Activated gamma-delta T cell (primary cell): ENCODE results near the gene FAM117B.
"Not testable (repeated sequence)": the region's sequence is repeated elsewhere in the genome, so short reads cannot be mapped to it uniquely, and the experiment has no call there.

Source experiments
- DNase-seq: peaks from one replicate; lab custom pipeline; 2025; lab: John Stamatoyannopoulos, UW

FAM117B gene

GRCh38 chr2:202638721-202639120 is 4.0 kb downstream of the FAM117B start:
- no peak for DNase-seq

DNA sequence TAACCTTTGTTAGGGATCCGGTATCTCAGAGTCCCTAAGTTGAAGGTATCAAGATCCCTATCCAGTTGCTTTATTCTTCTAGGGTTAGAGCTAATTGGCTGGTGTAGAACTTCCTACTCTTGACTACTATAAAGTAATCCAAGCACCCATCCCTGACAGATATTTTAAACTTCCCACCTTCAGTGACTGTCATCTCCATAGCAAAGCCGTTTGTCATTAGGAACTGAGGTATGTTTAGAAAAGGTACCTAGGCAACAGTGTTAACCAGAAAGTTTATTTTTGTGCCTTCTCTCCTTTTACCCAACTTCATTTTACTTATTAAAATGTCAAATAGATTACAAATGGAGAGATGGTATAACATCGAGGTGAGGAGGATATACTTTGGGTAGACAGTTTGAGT is 4.5 kb downstream of the FAM117B start:
- no peak for DNase-seq

- DNase-seq = no peak
Observed at GRCh38 chr2:202642567-202642966, 7.8 kb downstream of the FAM117B start.

DNA sequence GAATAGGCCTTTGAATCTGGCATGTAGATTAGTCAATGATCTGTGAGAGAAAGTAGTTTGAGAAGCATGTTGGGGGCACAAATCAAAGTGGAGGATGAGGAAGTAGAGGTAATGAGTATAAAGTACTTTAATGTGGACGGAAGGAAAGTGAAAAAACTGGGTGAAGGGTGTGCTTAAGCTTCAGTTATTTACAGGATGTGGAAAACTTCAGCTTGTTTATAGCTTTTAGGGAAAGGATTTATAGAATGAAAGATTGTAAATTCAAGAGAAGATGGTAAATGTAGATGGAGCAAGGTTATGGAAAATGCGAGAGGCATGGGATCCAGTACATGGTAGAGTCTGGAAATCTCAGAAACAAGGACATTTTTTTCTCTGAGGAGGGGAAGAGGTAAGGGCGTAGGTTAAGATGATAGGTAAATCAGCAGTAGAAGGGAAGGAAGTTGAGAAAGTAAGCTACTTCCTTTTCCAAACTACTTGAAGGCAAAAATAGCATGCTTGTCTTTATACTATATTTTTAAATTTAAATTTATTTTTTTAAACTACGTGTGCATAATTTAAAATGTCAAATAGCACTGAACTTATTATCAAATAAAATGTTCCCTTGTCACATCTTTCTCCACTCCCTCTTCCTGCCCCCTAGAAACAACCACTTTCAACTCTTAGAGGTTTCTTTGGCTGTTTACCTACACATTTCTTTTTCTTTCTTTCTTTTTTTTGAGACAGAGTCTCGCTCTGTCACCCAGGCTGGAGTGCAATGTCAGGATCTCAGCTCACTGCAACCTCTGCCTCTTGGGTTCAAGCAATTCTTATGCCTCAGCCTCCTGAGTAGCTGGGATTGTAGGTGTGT is 8.5 kb downstream of the FAM117B start:
- no peak for DNase-seq

DNA sequence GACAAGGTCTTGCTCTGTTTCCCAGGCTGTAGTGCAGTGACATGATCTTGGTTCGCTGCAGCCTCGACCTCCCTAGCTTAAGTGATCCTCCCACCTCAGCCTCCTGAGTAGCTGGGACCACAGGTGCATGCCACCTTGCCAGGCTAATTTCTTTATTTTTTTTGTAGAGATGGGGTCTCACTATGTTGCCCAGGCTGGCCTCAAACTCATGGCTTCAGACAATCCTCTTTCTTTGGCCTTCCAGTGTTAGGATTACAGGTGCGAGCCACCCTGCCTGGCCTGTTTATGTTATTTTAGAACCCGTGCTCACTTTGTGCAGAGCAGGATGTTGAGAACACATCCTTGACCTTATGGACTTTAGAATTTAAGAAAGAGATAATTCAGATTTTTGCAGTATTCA is 17.4 kb downstream of the FAM117B start:
- no peak for DNase-seq

GRCh38 chr2:202653890-202654289 is 19.1 kb downstream of the FAM117B start:
- DNase-seq = no peak

DNA sequence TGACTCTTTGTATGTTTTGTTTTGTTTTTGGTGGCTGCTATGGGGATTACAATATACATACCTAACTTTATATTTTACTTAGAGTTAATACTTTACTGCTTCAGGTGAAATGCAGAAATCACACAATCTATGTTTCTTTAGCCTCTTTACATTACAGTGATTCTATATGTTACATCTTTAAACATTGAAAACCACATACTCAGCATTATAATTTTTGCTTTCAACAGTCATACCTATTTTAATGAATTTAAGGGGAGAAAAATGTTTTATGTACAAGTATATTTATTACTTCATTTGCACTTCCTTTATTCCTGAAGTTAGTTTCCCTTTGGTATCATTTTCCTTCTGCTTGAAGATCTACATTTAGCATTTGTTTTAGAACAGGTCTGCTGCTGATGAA is 23.1 kb downstream of the FAM117B start:
- DNase-seq = no peak

GRCh38 chr2:202660796-202661195 is 26.0 kb downstream of the FAM117B start:
- no peak for DNase-seq

DNA sequence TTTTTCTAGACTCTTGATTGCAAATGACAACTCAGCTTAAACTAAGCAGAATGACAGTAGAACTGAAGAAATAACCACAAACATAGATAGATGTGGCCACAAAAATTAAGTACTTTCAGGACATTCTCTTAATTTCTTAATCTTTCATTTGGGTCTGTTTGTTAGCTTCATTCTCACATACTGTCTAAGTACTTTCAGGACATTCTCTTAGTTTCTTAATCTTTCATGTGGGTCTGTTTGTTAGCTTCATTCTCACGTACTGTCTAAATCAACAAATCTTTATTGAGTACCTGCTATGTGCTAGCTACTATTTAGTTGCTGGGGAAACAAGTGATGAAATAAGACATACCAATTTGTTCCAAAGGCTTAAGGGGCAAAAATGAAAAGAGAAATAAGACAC is 35.1 kb downstream of the FAM117B start:
- DNase-seq = no peak

- DNase-seq = no peak
Observed at GRCh38 chr2:202671317-202672035, 36.7 kb downstream of the FAM117B start.

- DNase-seq = not testable (repeated sequence)
Observed at GRCh38 chr2:202675097-202675496, 40.3 kb downstream of the FAM117B start.

DNA sequence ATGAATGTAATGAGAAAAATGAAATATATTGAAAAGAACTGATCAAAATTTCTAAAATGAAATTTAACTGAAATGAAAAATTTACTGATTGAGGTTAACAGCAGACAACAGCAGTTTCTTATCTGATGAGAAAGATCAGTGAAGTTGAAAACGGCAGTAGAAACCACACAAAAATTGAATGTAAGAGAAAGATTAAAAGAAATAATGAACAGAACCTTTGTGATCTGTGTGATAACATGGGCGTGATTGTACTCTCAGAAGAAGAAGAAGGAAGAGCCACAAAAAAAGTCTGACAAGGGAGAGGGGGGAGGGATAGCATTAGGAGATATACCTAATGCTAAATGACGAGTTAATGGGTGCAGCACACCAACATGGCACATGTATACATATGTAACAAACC is 45.2 kb downstream of the FAM117B start:
- no peak for DNase-seq

GRCh38 chr2:202680512-202680911 is 45.7 kb downstream of the FAM117B start:
- no peak for DNase-seq

- DNase-seq = no peak
Observed at GRCh38 chr2:202681688-202682205, 47.0 kb downstream of the FAM117B start.

- no peak for DNase-seq
Observed at GRCh38 chr2:202682274-202682673, 47.5 kb downstream of the FAM117B start.

DNA sequence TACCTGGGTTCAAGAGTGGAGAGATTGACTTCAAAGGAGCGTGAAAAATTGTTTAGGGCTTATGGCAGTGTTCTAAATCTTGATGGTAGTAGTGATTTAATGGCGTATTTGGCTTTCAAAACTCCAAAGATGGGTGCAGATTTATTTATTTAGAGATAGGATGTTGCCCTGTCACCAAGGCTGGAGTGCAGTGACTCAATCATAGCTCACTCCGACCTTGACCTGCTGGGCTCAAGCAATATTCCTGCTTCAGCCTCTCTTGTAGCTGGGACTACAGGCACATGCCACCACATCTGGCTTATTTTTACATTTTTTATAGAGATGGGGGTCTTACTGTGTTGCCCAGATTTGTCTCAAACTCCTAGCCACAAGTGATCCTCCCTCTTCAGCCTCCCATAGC is 52.5 kb downstream of the FAM117B start:
- DNase-seq = no peak

GRCh38 chr2:202689459-202689858 is 54.7 kb downstream of the FAM117B start:
- no peak for DNase-seq

- DNase-seq = no peak
Observed at GRCh38 chr2:202689898-202690297, 55.1 kb downstream of the FAM117B start.

- DNase-seq = no peak
Observed at GRCh38 chr2:202690321-202690900, 55.6 kb downstream of the FAM117B start.

DNA sequence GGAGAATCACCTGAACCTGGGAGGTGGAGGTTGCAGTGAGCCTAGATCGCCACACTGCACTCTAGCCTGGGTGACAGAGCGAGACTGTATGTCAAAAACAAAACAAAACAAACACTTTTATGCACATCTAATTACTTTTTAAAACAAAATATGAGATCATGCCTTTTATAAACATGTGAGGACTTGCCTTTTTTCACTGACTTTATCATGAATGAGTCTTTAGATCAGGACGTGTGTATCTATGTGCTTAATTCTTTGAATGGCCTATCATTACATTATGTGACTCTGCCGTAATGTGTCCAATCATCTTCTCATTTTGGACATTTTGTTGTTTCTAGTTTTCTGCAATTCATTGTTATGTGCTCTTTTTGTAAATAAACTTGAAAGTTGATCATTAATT is 58.7 kb downstream of the FAM117B start:
- no peak for DNase-seq

- DNase-seq = no peak
Observed at GRCh38 chr2:202695166-202695565, 60.4 kb downstream of the FAM117B start.

DNA sequence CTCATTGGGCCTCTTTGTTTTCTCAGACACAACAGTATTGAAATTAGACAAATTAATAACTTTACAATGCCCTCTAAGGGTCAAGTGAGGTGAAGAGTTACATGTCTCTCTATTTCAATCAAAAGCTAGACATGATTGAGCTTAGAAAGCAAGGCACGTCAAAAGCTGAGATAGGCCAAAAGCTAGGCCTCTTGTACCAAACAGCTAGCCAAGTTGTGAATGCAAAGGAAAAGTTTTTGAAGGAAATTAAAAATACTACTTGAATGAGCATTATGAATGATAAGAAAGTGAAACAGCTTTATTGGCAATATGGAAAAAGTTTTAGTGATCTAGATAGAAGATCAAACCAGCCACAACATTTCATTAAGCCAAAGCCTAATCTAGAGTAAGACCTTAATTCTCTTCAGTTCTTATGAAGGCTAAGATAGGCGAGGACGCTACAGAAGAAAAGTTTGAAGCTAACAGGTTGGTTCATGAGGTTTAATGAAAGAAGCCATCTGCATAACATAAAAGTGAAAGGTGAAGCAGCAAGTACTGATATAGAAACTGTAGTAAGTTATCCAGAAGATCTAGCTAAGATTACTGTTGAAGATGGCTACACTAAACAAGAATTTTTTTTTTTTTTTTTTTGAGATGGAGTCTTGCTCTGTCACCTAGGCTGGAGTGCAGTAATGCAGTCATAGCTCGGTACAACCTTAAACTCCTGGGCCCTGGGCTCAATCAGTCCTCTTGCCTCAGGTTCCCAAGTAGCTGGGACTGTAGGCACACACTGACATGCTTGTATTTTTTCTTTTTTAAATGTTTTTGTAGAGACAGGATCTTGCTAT is 65.5 kb downstream of the FAM117B start:
- DNase-seq = no peak
